ENCODE data around the gene TTPAL. TPM values are rescaled to one million over a fixed set of nuclear protein-coding genes. Genes with fewer than 3 reads are reported as not detected.

Gene TTPAL
- total RNA-seq, 1 donor from 2014 or later = 20.8 TPM

- no peak overlapping the region for H3K27ac Mint-ChIP-seq
- no peak overlapping the region for H3K4me3 Mint-ChIP-seq
- TF ChIP-seq, protein P1, sequence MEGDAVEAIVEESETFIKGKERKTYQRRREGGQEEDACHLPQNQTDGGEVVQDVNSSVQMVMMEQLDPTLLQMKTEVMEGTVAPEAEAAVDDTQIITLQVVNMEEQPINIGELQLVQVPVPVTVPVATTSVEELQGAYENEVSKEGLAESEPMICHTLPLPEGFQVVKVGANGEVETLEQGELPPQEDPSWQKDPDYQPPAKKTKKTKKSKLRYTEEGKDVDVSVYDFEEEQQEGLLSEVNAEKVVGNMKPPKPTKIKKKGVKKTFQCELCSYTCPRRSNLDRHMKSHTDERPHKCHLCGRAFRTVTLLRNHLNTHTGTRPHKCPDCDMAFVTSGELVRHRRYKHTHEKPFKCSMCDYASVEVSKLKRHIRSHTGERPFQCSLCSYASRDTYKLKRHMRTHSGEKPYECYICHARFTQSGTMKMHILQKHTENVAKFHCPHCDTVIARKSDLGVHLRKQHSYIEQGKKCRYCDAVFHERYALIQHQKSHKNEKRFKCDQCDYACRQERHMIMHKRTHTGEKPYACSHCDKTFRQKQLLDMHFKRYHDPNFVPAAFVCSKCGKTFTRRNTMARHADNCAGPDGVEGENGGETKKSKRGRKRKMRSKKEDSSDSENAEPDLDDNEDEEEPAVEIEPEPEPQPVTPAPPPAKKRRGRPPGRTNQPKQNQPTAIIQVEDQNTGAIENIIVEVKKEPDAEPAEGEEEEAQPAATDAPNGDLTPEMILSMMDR (conservative IDR thresholded peaks at IDR 0.05) = no peak
- H3K27me3 Mint-ChIP-seq = peaks cover 9% of the 10 kb centered on the region
- DNase-seq (ENCODE audit: extremely low spot score, unreplicated experiment) = no peak
- H3K9me3 Mint-ChIP-seq = no peaks in the 10 kb centered on the region
- H3K36me3 Mint-ChIP-seq = no peaks in the 10 kb centered on the region
- H3K4me1 Mint-ChIP-seq (ENCODE audit: unreplicated experiment) = no peaks in the 10 kb centered on the region
These were observed 38.2 kb upstream of the TTPAL start for GRCh38 chr20:44437497-44437896.

GRCh38 chr20:44438782-44439181 is 36.9 kb upstream of the TTPAL start:
- no peak overlapping the region for H3K27ac Mint-ChIP-seq
- H3K36me3 Mint-ChIP-seq = no peaks in the 10 kb centered on the region
- H3K27me3 Mint-ChIP-seq = peaks cover 3% of the 10 kb centered on the region
- DNase-seq (ENCODE audit: extremely low spot score, unreplicated experiment) = no peak
- H3K4me1 Mint-ChIP-seq (ENCODE audit: unreplicated experiment) = no peaks in the 10 kb centered on the region
- TF ChIP-seq, protein P1 (conservative IDR thresholded peaks at IDR 0.05) = no peak
- H3K4me3 Mint-ChIP-seq = no peak overlapping the region
- H3K9me3 Mint-ChIP-seq = no peaks in the 10 kb centered on the region

GRCh38 chr20:44439318-44439717 is 36.4 kb upstream of the TTPAL start:
- TF ChIP-seq, protein P1 (conservative IDR thresholded peaks at IDR 0.05) = no peak
- H3K4me1 Mint-ChIP-seq (ENCODE audit: unreplicated experiment) = no peaks in the 10 kb centered on the region
- H3K27me3 Mint-ChIP-seq = no peaks in the 10 kb centered on the region
- DNase-seq (ENCODE audit: extremely low spot score, unreplicated experiment) = no peak
- H3K4me3 Mint-ChIP-seq = no peak overlapping the region
- no peaks in the 10 kb centered on the region for H3K36me3 Mint-ChIP-seq
- no peak overlapping the region for H3K27ac Mint-ChIP-seq
- no peaks in the 10 kb centered on the region for H3K9me3 Mint-ChIP-seq

DNA sequence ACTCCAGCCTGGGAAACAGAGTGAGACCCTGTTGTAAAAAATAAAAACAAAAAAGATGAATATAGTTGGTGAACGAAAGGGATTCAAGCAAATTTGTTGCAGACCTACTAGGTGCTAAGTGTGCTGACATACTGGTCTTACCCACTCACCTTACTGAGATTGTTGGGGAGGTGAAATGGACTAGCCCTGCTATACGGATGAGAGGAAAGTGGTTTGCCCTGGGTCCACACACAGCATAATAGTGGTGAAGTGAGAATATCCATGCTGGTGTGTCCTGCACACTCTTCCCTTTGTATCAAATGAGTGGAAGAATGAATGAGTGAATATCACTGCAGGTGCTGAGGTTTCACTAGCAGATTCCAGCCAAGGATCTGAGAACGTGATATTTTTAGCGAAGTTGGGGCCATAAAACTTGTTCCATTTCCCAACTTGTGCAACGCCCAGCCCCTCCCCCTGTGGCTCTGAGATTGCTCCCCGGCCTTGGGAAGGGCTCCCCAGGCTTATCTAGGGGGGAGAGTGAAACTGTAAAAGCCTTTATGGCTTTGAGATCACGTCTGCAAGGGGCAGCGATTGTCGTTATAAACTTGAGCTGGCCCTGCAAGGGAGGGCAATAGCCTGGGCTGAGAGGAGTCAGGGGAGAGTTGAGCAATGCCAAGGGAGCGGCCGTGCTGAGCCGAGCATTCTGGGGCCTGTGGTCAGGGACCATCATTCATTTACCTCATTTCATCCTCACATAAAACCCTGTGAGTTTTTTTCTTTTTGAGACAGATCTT is 33.2 kb upstream of the TTPAL start:
- Mint-ChIP-seq H3K4me3 (no peak overlapping the region), H3K27ac (no peak overlapping the region), H3K36me3 (no peaks in the 10 kb centered on the region), H3K4me1 (ENCODE audit: unreplicated experiment) (no peaks in the 10 kb centered on the region), H3K9me3 (no peaks in the 10 kb centered on the region), H3K27me3 (no peaks in the 10 kb centered on the region)
- TF ChIP-seq, protein P1 (conservative IDR thresholded peaks at IDR 0.05) = no peak
- DNase-seq (ENCODE audit: extremely low spot score, unreplicated experiment) = no peak

GRCh38 chr20:44445742-44446710 is 29.6 kb upstream of the TTPAL start:
- Mint-ChIP-seq H3K27ac (no peak overlapping the region), H3K27me3 (peaks cover 3% of the 10 kb centered on the region), H3K4me3 (no peak overlapping the region), H3K4me1 (ENCODE audit: unreplicated experiment) (no peaks in the 10 kb centered on the region), H3K36me3 (no peaks in the 10 kb centered on the region), H3K9me3 (no peaks in the 10 kb centered on the region)
- no peak for DNase-seq (ENCODE audit: extremely low spot score, unreplicated experiment)
- TF ChIP-seq, protein P1 (conservative IDR thresholded peaks at IDR 0.05) = no peak
